ENCODE results near the gene TEX19.
"Not testable (repeated sequence)": the region's sequence is repeated elsewhere in the genome, so short reads cannot be mapped to it uniquely, and the experiment has no call there.

The TEX19 gene

DNA sequence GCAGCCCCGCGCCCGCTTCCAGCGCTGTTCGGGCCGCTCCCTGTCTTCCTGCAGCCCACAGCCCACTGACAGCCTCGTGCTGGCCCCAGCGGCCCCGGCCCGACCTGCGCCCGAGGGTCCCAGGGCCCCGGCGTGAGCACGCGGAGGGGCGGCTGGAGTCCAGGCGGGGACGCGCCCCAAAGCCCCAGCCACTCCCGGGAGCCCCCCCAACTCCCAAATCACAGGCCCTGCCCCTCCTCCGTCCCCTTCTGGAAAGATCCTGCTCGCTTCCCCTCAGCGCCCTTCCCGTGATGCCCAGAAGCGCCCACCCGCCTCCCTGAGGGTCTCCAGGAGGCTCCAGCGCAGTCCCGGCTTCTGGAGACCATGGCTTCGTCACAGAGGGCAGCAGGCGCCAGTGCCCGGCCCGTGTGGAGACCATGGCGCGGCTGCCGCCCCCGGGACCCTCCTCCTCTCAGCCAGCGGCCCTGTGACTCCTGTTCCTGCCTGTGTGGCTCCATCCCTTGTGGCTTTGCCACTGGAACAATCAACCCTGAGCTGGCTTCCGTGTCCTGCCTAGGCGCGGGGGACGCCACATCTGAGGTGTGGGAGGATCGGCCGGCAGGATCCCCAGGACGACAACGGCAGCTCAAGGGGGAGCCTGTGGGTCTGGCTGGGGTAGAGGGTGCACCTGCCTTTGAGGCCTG, 16.5 kb downstream of the TEX19 start:
- peaks cover 32% of the 10 kb centered on the region for H3K27me3 ChIP-seq (ENCODE audit: insufficient read depth, poor library complexity, severe bottlenecking)
- H3K4me3 ChIP-seq (replicated peaks; ENCODE audit: insufficient read depth, low read length) = no peak overlapping the region
- TF ChIP-seq REST (IDR thresholded peaks at IDR 0.05; ENCODE audit: insufficient replicate concordance, low read depth) (no peak), GABPA (IDR thresholded peaks at IDR 0.05; ENCODE audit: low read depth) (no peak), POLR2AphosphoS5 (IDR thresholded peaks at IDR 0.05; ENCODE audit: low read depth) (no peak), SPI1 (IDR thresholded peaks at IDR 0.05; ENCODE audit: borderline replicate concordance, low read depth) (no peak)
- TF ChIP-seq, protein P1, sequence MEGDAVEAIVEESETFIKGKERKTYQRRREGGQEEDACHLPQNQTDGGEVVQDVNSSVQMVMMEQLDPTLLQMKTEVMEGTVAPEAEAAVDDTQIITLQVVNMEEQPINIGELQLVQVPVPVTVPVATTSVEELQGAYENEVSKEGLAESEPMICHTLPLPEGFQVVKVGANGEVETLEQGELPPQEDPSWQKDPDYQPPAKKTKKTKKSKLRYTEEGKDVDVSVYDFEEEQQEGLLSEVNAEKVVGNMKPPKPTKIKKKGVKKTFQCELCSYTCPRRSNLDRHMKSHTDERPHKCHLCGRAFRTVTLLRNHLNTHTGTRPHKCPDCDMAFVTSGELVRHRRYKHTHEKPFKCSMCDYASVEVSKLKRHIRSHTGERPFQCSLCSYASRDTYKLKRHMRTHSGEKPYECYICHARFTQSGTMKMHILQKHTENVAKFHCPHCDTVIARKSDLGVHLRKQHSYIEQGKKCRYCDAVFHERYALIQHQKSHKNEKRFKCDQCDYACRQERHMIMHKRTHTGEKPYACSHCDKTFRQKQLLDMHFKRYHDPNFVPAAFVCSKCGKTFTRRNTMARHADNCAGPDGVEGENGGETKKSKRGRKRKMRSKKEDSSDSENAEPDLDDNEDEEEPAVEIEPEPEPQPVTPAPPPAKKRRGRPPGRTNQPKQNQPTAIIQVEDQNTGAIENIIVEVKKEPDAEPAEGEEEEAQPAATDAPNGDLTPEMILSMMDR (IDR thresholded peaks at IDR 0.05; ENCODE audit: insufficient read depth, low read length) = no peak
- no peak overlapping the region for H3K27ac ChIP-seq (replicated peaks)
- no peak for DNase-seq (ENCODE audit: low read depth in 1 of 2, low spot score in 1 of 2)

- TF ChIP-seq SPI1 (IDR thresholded peaks at IDR 0.05; ENCODE audit: borderline replicate concordance, low read depth) = no peak
- TF ChIP-seq REST (IDR thresholded peaks at IDR 0.05; ENCODE audit: insufficient replicate concordance, low read depth) = no peak
- TF ChIP-seq POLR2AphosphoS5 (IDR thresholded peaks at IDR 0.05; ENCODE audit: low read depth) = no peak
- TF ChIP-seq, protein P1 (IDR thresholded peaks at IDR 0.05; ENCODE audit: insufficient read depth, low read length) = no peak
- TF ChIP-seq GABPA (IDR thresholded peaks at IDR 0.05; ENCODE audit: low read depth) = no peak
- DNase-seq (ENCODE audit: low read depth in 1 of 2, low spot score in 1 of 2) = no peak
- no peak overlapping the region for H3K27ac ChIP-seq (replicated peaks)
- H3K27me3 ChIP-seq (ENCODE audit: insufficient read depth, poor library complexity, severe bottlenecking) = peaks cover 25% of the 10 kb centered on the region
- H3K4me3 ChIP-seq (replicated peaks; ENCODE audit: insufficient read depth, low read length) = no peak overlapping the region
Observed at GRCh38 chr17:82376042-82376730, 17.1 kb downstream of the TEX19 start.

DNA sequence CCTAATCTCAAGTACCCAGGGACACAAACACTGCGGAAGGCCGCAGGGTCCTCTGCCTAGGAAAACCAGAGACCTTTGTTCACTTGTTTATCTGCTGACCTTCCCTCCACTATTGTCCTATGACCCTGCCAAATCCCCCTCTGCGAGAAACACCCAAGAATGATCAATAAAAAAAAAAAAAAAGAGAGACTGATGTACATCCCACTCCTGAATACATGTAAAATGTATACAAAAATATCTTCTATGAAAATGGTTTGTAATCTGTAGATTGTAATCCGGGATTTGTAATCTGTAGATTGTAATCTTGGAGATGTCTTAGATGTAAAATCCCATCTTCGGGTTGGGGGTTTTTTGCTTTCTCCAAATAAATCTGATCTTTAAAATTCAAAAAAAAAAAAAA, 18.2 kb downstream of the TEX19 start:
- not testable (repeated sequence) for DNase-seq (ENCODE audit: low read depth in 1 of 2, low spot score in 1 of 2); H3K4me3 ChIP-seq (replicated peaks; ENCODE audit: insufficient read depth, low read length); H3K27ac ChIP-seq (replicated peaks)
- H3K27me3 ChIP-seq (ENCODE audit: insufficient read depth, poor library complexity, severe bottlenecking) = peaks cover 18% of the 10 kb centered on the region

DNA sequence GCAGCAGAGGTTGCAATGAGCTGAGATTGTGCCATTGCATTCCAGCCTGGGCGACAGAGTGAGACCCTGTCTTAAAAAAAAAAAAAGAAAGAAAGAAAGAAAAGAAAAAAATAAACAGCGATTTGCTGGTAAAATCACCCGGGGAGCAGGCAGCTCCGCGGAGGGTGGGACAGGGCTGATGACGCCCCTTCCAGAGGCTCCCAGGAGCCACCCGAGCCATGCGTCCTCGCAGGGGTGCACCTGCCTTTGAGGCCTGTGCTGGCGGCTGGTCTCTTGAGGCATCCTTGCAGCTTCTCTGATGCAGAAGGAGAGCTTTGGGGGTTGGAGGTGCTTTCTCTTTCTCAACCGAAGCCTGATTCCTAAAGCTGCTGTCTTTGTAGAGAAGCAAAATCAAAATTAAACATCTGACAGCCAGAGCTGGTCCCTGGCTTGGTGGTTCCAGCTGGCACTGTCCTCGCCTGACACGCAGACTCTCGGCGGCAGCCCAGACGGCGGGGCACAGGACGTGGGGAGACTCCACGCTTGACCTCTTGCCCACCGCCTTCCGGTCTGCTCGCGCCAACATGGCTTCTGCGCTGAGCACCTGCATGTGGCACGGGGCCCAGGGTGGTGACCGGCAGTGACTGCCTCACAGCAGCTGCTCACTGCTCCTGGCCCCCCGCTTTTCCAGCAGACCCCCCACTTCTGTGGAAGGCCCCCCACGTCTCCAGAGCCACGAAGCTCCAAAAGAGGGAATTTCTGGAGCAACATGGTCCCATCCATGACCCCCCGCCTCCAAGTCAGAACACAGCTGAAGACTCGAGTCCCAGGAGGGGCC, 19.1 kb downstream of the TEX19 start:
- no peak overlapping the region for H3K4me3 ChIP-seq (replicated peaks; ENCODE audit: insufficient read depth, low read length)
- H3K27me3 ChIP-seq (ENCODE audit: insufficient read depth, poor library complexity, severe bottlenecking) = peaks cover 12% of the 10 kb centered on the region
- H3K27ac ChIP-seq (replicated peaks) = no peak overlapping the region
- DNase-seq (ENCODE audit: low read depth in 1 of 2, low spot score in 1 of 2) = no peak
- TF ChIP-seq, protein P1 (IDR thresholded peaks at IDR 0.05; ENCODE audit: insufficient read depth, low read length) = no peak
- TF ChIP-seq GABPA (IDR thresholded peaks at IDR 0.05; ENCODE audit: low read depth) = no peak
- no peak for TF ChIP-seq POLR2AphosphoS5 (IDR thresholded peaks at IDR 0.05; ENCODE audit: low read depth)
- no peak for TF ChIP-seq SPI1 (IDR thresholded peaks at IDR 0.05; ENCODE audit: borderline replicate concordance, low read depth)
- TF ChIP-seq REST (IDR thresholded peaks at IDR 0.05; ENCODE audit: insufficient replicate concordance, low read depth) = no peak

Measured in HL-60 (cell line).